Measurements from ENCODE around the gene CYTH1. TPM values are rescaled to one million over a fixed set of nuclear protein-coding genes. Genes with fewer than 3 reads are reported as not detected.

Gene CYTH1
- total RNA-seq, 4 donors from 2014 or later: 103 to 156 (median 142) TPM

DNA sequence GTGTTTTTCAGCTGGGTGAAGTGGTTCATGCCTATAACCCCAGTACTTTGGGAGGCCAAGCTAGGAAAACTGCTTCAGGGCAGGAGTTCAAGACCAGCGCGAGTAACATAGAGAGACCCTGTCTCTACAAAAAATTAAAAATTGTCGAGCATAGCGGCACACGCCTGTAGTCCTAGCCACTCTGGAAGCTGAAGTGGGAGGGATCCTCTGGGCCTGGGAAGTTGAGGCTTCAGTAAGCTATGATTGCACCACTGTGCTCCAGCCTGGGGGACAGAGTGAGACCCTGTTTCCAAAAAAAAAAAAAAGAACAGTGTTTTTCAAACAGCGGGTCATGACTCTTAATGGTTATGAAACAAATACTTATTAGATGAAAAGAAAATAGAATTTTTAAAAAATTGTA lies 2.3 kb upstream of the CYTH1 start:
- TF ChIP-seq, protein P1, sequence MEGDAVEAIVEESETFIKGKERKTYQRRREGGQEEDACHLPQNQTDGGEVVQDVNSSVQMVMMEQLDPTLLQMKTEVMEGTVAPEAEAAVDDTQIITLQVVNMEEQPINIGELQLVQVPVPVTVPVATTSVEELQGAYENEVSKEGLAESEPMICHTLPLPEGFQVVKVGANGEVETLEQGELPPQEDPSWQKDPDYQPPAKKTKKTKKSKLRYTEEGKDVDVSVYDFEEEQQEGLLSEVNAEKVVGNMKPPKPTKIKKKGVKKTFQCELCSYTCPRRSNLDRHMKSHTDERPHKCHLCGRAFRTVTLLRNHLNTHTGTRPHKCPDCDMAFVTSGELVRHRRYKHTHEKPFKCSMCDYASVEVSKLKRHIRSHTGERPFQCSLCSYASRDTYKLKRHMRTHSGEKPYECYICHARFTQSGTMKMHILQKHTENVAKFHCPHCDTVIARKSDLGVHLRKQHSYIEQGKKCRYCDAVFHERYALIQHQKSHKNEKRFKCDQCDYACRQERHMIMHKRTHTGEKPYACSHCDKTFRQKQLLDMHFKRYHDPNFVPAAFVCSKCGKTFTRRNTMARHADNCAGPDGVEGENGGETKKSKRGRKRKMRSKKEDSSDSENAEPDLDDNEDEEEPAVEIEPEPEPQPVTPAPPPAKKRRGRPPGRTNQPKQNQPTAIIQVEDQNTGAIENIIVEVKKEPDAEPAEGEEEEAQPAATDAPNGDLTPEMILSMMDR (IDR thresholded peaks at IDR 0.05): no peak
- TF ChIP-seq EP300 (IDR thresholded peaks at IDR 0.05; ENCODE audit: low read depth) (no peak), POLR2A (IDR thresholded peaks at IDR 0.05) (no peak), POLR2AphosphoS5 (IDR thresholded peaks at IDR 0.05) (no peak)
- intact Hi-C loops (cut with DNase I; ENCODE audit: low total_unique reads): no loop called here
- Histone ChIP-seq H3K27ac (peak overlapping the region; percentile 95 to 98 (median 96)), H3K27me3 (no peaks in the 10 kb centered on the region), H3K4me1 (peaks cover 11 to 39% (median 29%) of the 10 kb centered on the region in 4 donors), H3K9me3 (no peaks in the 10 kb centered on the region), H3K4me3 (no peak overlapping the region), H3K36me3 (no peaks in the 10 kb centered on the region)
- 90% methylated on average over 3 to 6 of the region's 6 CpGs for WGBS, 2 donors (ENCODE audit: low coverage in 1 of 2)
- DNase-seq: no peak
- in situ Hi-C loops (cut with MboI; ENCODE audit: low pct_ligation_motif_present in 1 of 4, low pct_unique_long_range_greater_than_20kb in 1 of 4, low sequenced_read_pairs in 3 of 4): no loop called here

- no peak overlapping the region for H3K4me3 ChIP-seq
- peaks cover 8 to 34% (median 26%) of the 10 kb centered on the region in 4 donors for H3K4me1 ChIP-seq
- no peaks in the 10 kb centered on the region for H3K9me3 ChIP-seq
- no peaks in the 10 kb centered on the region for H3K27me3 ChIP-seq
- no peak for TF ChIP-seq EP300 (IDR thresholded peaks at IDR 0.05; ENCODE audit: low read depth)
- no peak for TF ChIP-seq POLR2AphosphoS5 (IDR thresholded peaks at IDR 0.05)
- no peaks in the 10 kb centered on the region for H3K36me3 ChIP-seq
- H3K27ac ChIP-seq: peak overlapping the region; percentile 95 to 98 (median 96)
- in situ Hi-C loops (cut with MboI; ENCODE audit: low pct_ligation_motif_present in 1 of 4, low pct_unique_long_range_greater_than_20kb in 1 of 4, low sequenced_read_pairs in 3 of 4) (no loop called here), intact Hi-C loops (cut with DNase I; ENCODE audit: low total_unique reads) (no loop called here)
- DNase-seq: no peak
- 76 to 86% methylated on average over 2 to 7 of the region's 7 CpGs for WGBS, 2 donors (ENCODE audit: low coverage in 1 of 2)
Measured at GRCh38 chr17:78783711-78784324, 1.7 kb upstream of the CYTH1 start.

- Histone ChIP-seq H3K9me3 (no peaks in the 10 kb centered on the region), H3K4me3 (peak overlapping the region; percentile 92 to 100 (median 94)), H3K27ac (peak overlapping the region; percentile 91 to 97 (median 93)), H3K36me3 (no peaks in the 10 kb centered on the region), H3K4me1 (peaks cover 8 to 37% (median 26%) of the 10 kb centered on the region in 4 donors), H3K27me3 (no peaks in the 10 kb centered on the region)
- in situ Hi-C loops (cut with MboI; ENCODE audit: low pct_ligation_motif_present in 1 of 4, low pct_unique_long_range_greater_than_20kb in 1 of 4, low sequenced_read_pairs in 3 of 4) (no loop called here), intact Hi-C loops (cut with DNase I; ENCODE audit: low total_unique reads) (no loop called here)
- DNase-seq: peak; percentile 59
- WGBS, 2 donors (ENCODE audit: low coverage in 1 of 2): 8 to 45% methylated on average over 5 to 27 of the region's 68 CpGs
- TF ChIP-seq POLR2AphosphoS5 (IDR thresholded peaks at IDR 0.05) (peak in 1 of 3 donors; percentile 15), EP300 (IDR thresholded peaks at IDR 0.05; ENCODE audit: low read depth) (no peak), POLR2A (IDR thresholded peaks at IDR 0.05) (no peak)
- TF ChIP-seq, protein P1 (IDR thresholded peaks at IDR 0.05): no peak
Measured at GRCh38 chr17:78781104-78781892, 775 bp downstream of the CYTH1 start.

- Histone ChIP-seq H3K27me3 (no peaks in the 10 kb centered on the region), H3K27ac (peak overlapping the region; percentile 91 to 97 (median 93)), H3K9me3 (no peaks in the 10 kb centered on the region), H3K36me3 (no peaks in the 10 kb centered on the region), H3K4me3 (peak overlapping the region in 2 of 4 donors; percentile 92 to 100), H3K4me1 (peaks cover 8 to 43% (median 26%) of the 10 kb centered on the region in 4 donors)
- intact Hi-C loops (cut with DNase I; ENCODE audit: low total_unique reads) (no loop called here), in situ Hi-C loops (cut with MboI; ENCODE audit: low pct_ligation_motif_present in 1 of 4, low pct_unique_long_range_greater_than_20kb in 1 of 4, low sequenced_read_pairs in 3 of 4) (no loop called here)
- DNase-seq: no peak
- WGBS, 2 donors (ENCODE audit: low coverage in 1 of 2): 58 to 68% methylated on average over 6 of the region's 6 CpGs
- TF ChIP-seq, protein P1 (IDR thresholded peaks at IDR 0.05): no peak
- TF ChIP-seq POLR2A (IDR thresholded peaks at IDR 0.05) (no peak), EP300 (IDR thresholded peaks at IDR 0.05; ENCODE audit: low read depth) (no peak)
Measured at GRCh38 chr17:78780335-78780734, 1.7 kb downstream of the CYTH1 start.
